Fibroblast of the aortic adventitia (primary cell): ENCODE measurements around the gene GNA15. TPM values are rescaled to one million over a fixed set of nuclear protein-coding genes. Genes with fewer than 3 reads are reported as not detected.
A peak's percentile ranks its signal among the peaks of the same experiment; 100 is the strongest.
"Not testable (repeated sequence)": the region's sequence is repeated elsewhere in the genome, so short reads cannot be mapped to it uniquely, and the experiment has no call there.

Experiments used
- DNase-seq: peaks from one replicate; pipeline ENCODE4 v3.0.0-alpha.2; 2010; ENCODE audit warnings: low read depth
- H3K4me3 ChIP-seq: 2 replicates; pipeline ENCODE4 v1.5.1; 2011; ENCODE audit warnings: low read depth, mild to moderate bottlenecking, control low read depth, low read length, moderate library complexity
- CTCF ChIP-seq: IDR thresholded peaks from 2 replicates; pipeline ENCODE4 v1.5.1; 2011; ENCODE audit warnings: mild to moderate bottlenecking, low read length, control low read depth, inconsistent platforms; ENCODE audit not compliant: insufficient read depth
- total RNA-seq: library from RNA; depleted of rRNA; stranded (reverse); fragments of >200 nt; gene quantifications from 2 replicates; pipeline ENCODE4 v1.2.3, GENCODE V29; 2012; ENCODE audit warnings: low replicate concordance

The GNA15 gene
- total RNA-seq, 1 donor, result not detected

GRCh38 chr19:3163943-3164342 is 28.1 kb downstream of the GNA15 start:
- no peak for TF ChIP-seq CTCF
- H3K4me3 ChIP-seq, result no peak overlapping the region
- no peak for DNase-seq

GRCh38 chr19:3167533-3168272 is 31.9 kb downstream of the GNA15 start:
- TF ChIP-seq CTCF, result no peak
- DNase-seq, result no peak
- H3K4me3 ChIP-seq, result no peak overlapping the region

- no peak for DNase-seq
- no peak overlapping the region for H3K4me3 ChIP-seq
- TF ChIP-seq CTCF, result no peak
These were observed 36.2 kb downstream of the GNA15 start for GRCh38 chr19:3171894-3172672.

GRCh38 chr19:3172673-3173000 is 36.8 kb downstream of the GNA15 start:
- not testable (repeated sequence) for DNase-seq, H3K4me3 ChIP-seq

- DNase-seq, result peak; percentile 76
- no peak for TF ChIP-seq CTCF
- no peak overlapping the region for H3K4me3 ChIP-seq
These were observed 40.2 kb downstream of the GNA15 start for GRCh38 chr19:3175781-3176714.

GRCh38 chr19:3176715-3177501 is 41.1 kb downstream of the GNA15 start:
- H3K4me3 ChIP-seq, result no peak overlapping the region
- peak; percentile 54 for DNase-seq
- no peak for TF ChIP-seq CTCF
